GM03348 (cell line): ENCODE measurements around the gene LBHD1.

ENCODE experiments used
- DNase-seq: peaks from one replicate; pipeline ENCODE4 v3.0.0; 2012; ENCODE audit warnings: low spot score

LBHD1 gene

GRCh38 chr11:62615521-62615920 is 56.5 kb downstream of the LBHD1 start:
- no peak for DNase-seq

- no peak for DNase-seq
Measured at GRCh38 chr11:62614275-62614674, 57.8 kb downstream of the LBHD1 start.

DNA sequence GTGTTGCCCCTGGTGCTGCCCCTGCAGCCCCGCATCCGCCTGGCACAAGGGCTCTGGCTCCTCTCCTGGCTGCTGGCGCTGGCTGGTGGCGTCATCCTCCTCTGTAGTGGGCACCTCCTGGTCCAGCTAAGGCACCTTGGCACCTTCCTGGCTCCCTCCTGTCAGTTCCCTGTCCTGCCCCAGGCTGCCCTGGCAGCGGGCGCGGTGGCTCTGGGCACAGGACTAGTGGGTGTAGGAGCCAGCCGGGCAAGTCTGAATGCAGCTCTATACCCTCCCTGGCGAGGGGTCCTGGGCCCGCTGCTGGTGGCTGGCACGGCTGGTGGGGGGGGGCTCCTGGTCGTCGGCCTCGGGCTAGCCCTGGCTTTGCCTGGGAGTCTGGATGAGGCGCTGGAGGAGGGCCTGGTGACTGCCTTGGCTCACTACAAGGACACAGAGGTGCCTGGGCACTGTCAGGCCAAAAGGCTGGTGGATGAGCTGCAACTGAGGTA is 58.7 kb downstream of the LBHD1 start:
- DNase-seq: no peak
